Natural killer cell (primary cell): ENCODE results near the gene PKHD1. TPM values are rescaled to one million over a fixed set of nuclear protein-coding genes. Genes with fewer than 3 reads are reported as not detected.

Experiments
- ATAC-seq, 3 donors: fragments of 150-1000 bp in 2 of 3; fragments of 200-7000 bp in 1 of 3; cut with Tn5 transposase; 1 replicate in 1 of 3; 2 replicates in 2 of 3; pipeline ENCODE4 v1.10.0; 2021; ENCODE audit warnings: mild to moderate bottlenecking in 2 of 3, moderate library complexity in 2 of 3
- DNase-seq, 2 donors: peaks; one replicate each; pipeline versions ENCODE4 v3.0.0 to v3.0.0-alpha.2; 2013 to 2021; ENCODE audit warnings: mixed read lengths in 1 of 2
- H3K27ac ChIP-seq: one replicate; pipeline ENCODE4 v1.5.1; 2013; ENCODE audit warnings: mild to moderate bottlenecking, low read length
- H3K27me3 ChIP-seq: one replicate; pipeline ENCODE4 v1.6.1; 2013; ENCODE audit warnings: low read length; ENCODE audit not compliant: control insufficient read depth, insufficient read depth
- H3K36me3 ChIP-seq: one replicate; pipeline ENCODE4 v1.6.1; 2013; ENCODE audit warnings: low read length; ENCODE audit not compliant: control insufficient read depth, insufficient read depth
- H3K4me1 ChIP-seq: one replicate; pipeline ENCODE4 v1.6.1; 2013; ENCODE audit warnings: low read length; ENCODE audit not compliant: control insufficient read depth, insufficient read depth
- H3K4me3 ChIP-seq: one replicate; pipeline ENCODE4 v1.5.1; 2013; ENCODE audit warnings: low read length
- H3K9me3 ChIP-seq: one replicate; pipeline ENCODE4 v1.6.1; 2013; ENCODE audit warnings: low read length; ENCODE audit not compliant: control insufficient read depth, insufficient read depth
- H3K27ac Mint-ChIP-seq, 2 donors: one replicate each; pipeline ENCODE4 v1.8.0; 2022; ENCODE audit warnings: mild to moderate bottlenecking in 2 of 2, mixed read lengths in 2 of 2, moderate library complexity in 1 of 2
- H3K27me3 Mint-ChIP-seq, 2 donors: one replicate each; pipeline ENCODE4 v1.8.0; 2022; ENCODE audit warnings: low read depth in 2 of 2, mixed read lengths in 2 of 2
- H3K36me3 Mint-ChIP-seq: one replicate; pipeline ENCODE4 v1.8.0; 2022; ENCODE audit warnings: mixed read lengths
- H3K4me1 Mint-ChIP-seq, 2 donors: one replicate each; pipeline ENCODE4 v1.8.0; 2022; ENCODE audit warnings: mixed read lengths in 2 of 2
- H3K4me3 Mint-ChIP-seq: one replicate; pipeline ENCODE4 v1.8.0; 2022; ENCODE audit warnings: mild to moderate bottlenecking, moderate library complexity, mixed read lengths
- H3K9me3 Mint-ChIP-seq, 2 donors: one replicate each; pipeline ENCODE4 v1.8.0; 2022; ENCODE audit warnings: mixed read lengths in 2 of 2
- CTCF ChIP-seq: fragments of 200-600 bp; IDR thresholded peaks from one replicate; pipeline ENCODE4 v1.8.0; 2022; ENCODE audit warnings: antibody characterized with exemption
- WGBS: methylation state at CpG from one replicate; pipeline ENCODE4 v1.1.7; 2013; ENCODE audit warnings: missing lambda C conversion rate; ENCODE audit not compliant: insufficient coverage; 5-methylcytosine and 5-hydroxymethylcytosine counted together
- intact Hi-C: fragments of 100-400 bp; cut with micrococcal nuclease; formaldehyde crosslinking; loops from one replicate; pipeline ENCODE4 v1.14.2; 2022
- total RNA-seq, 4 donors: library from RNA; stranded (reverse); fragments of 120-200 nt in 1 of 4; gene quantifications; one replicate each; pipeline versions ENCODE4 v1.2.3 to v1.2.4, GENCODE V29; 2013 to 2022

Gene PKHD1
- total RNA-seq, 3 donors from 2014 or later (not counting 1 experiment from before 2014, with no cell fraction given), result not detected

- intact Hi-C loops, result no loop called here
- no peaks in the 10 kb centered on the region for H3K4me1 Mint-ChIP-seq
- no peaks in the 10 kb centered on the region for H3K36me3 ChIP-seq
- H3K4me3 Mint-ChIP-seq, result no peak overlapping the region
- H3K4me1 ChIP-seq, result no peaks in the 10 kb centered on the region
- H3K36me3 Mint-ChIP-seq, result no peaks in the 10 kb centered on the region
- no peak overlapping the region for H3K27ac Mint-ChIP-seq
- H3K27ac ChIP-seq, result no peak overlapping the region
- DNase-seq (no peak), ATAC-seq (no peak)
- no peak overlapping the region for H3K4me3 ChIP-seq
- H3K27me3 Mint-ChIP-seq, result no peaks in the 10 kb centered on the region
- 77% methylated on average over 1 of the region's 1 CpG for WGBS
- no peaks in the 10 kb centered on the region for H3K9me3 ChIP-seq
- H3K9me3 Mint-ChIP-seq, result peaks cover 3 to 9% of the 10 kb centered on the region in 2 donors
- H3K27me3 ChIP-seq, result no peaks in the 10 kb centered on the region
- TF ChIP-seq CTCF, result no peak
Observed at GRCh38 chr6:51738614-51739013, 348.8 kb downstream of the PKHD1 start.

GRCh38 chr6:51737580-51738360 lies 349.6 kb downstream of the PKHD1 start:
- intact Hi-C loops, result no loop called here
- Mint-ChIP-seq H3K27ac (no peak overlapping the region), H3K27me3 (no peaks in the 10 kb centered on the region), H3K4me3 (no peak overlapping the region), H3K9me3 (peaks cover 0 to 6% of the 10 kb centered on the region in 2 donors), H3K4me1 (no peaks in the 10 kb centered on the region), H3K36me3 (no peaks in the 10 kb centered on the region)
- Histone ChIP-seq H3K4me3 (no peak overlapping the region), H3K27me3 (no peaks in the 10 kb centered on the region), H3K9me3 (no peaks in the 10 kb centered on the region), H3K27ac (no peak overlapping the region), H3K36me3 (no peaks in the 10 kb centered on the region), H3K4me1 (no peaks in the 10 kb centered on the region)
- TF ChIP-seq CTCF, result no peak
- WGBS, result 77% methylated on average over 3 of the region's 6 CpGs
- DNase-seq (no peak), ATAC-seq (no peak)

- H3K4me1 Mint-ChIP-seq, result no peaks in the 10 kb centered on the region
- TF ChIP-seq CTCF, result no peak
- no peak overlapping the region for H3K27ac ChIP-seq
- no peak overlapping the region for H3K27ac Mint-ChIP-seq
- no peak overlapping the region for H3K4me3 ChIP-seq
- no peaks in the 10 kb centered on the region for H3K27me3 ChIP-seq
- 89% methylated on average over 2 of the region's 2 CpGs for WGBS
- peaks cover 4 to 12% of the 10 kb centered on the region in 2 donors for H3K9me3 Mint-ChIP-seq
- no peaks in the 10 kb centered on the region for H3K36me3 Mint-ChIP-seq
- H3K9me3 ChIP-seq, result no peaks in the 10 kb centered on the region
- intact Hi-C loops, result no loop called here
- H3K4me1 ChIP-seq, result no peaks in the 10 kb centered on the region
- H3K27me3 Mint-ChIP-seq, result no peaks in the 10 kb centered on the region
- DNase-seq, result no peak
- H3K4me3 Mint-ChIP-seq, result no peak overlapping the region
- no peaks in the 10 kb centered on the region for H3K36me3 ChIP-seq
- no peak for ATAC-seq
Observed at GRCh38 chr6:51725155-51725554, 362.3 kb downstream of the PKHD1 start.

GRCh38 chr6:51720327-51720726 lies 367.1 kb downstream of the PKHD1 start:
- DNase-seq, result no peak
- WGBS, result 87% methylated on average over 3 of the region's 3 CpGs
- intact Hi-C loops, result no loop called here

More at GRCh38 chr6:51720327-51720726, 367.1 kb downstream of the PKHD1 start:
- Histone ChIP-seq H3K4me3 (no peak overlapping the region), H3K4me1 (no peaks in the 10 kb centered on the region), H3K9me3 (no peaks in the 10 kb centered on the region), H3K36me3 (no peaks in the 10 kb centered on the region), H3K27ac (no peak overlapping the region), H3K27me3 (no peaks in the 10 kb centered on the region)
- no peak overlapping the region for H3K4me3 Mint-ChIP-seq
- H3K27ac Mint-ChIP-seq, result no peak overlapping the region
- no peaks in the 10 kb centered on the region for H3K4me1 Mint-ChIP-seq
- TF ChIP-seq CTCF, result no peak
- peaks cover 6 to 10% of the 10 kb centered on the region in 2 donors for H3K9me3 Mint-ChIP-seq
- no peaks in the 10 kb centered on the region for H3K36me3 Mint-ChIP-seq
- no peak for ATAC-seq
- H3K27me3 Mint-ChIP-seq, result no peaks in the 10 kb centered on the region
